ENCODE data around the gene CRKL.

CRKL gene

GRCh38 chr22:20967697-20968211 is 50.5 kb downstream of the CRKL start (continued):
- TF ChIP-seq ZBTB6 (tag by site-specific recombination; IDR thresholded peaks at IDR 0.05) (peak; percentile 98), RBAK (tag by site-specific recombination; IDR thresholded peaks at IDR 0.05) (no peak), ZNF132 (tag by site-specific recombination; IDR thresholded peaks at IDR 0.05; ENCODE audit: borderline replicate concordance) (no peak), GLIS2 (tag by site-specific recombination; IDR thresholded peaks at IDR 0.05) (peak; percentile 50; the same call in 1 of the 2 replicates), ZNF518A (tag by site-specific recombination; conservative IDR thresholded peaks at IDR 0.05; ENCODE audit: low read depth) (no peak), ZNF837 (tag by site-specific recombination; IDR thresholded peaks at IDR 0.05) (no peak), ZBTB1 (tag by site-specific recombination; IDR thresholded peaks at IDR 0.05) (no peak), GLIS1 (tag by site-specific recombination; IDR thresholded peaks at IDR 0.05) (peak; percentile 55), ZNF280C (tag by site-specific recombination; IDR thresholded peaks at IDR 0.05) (no peak), ZFHX2 (tag by site-specific recombination; conservative IDR thresholded peaks at IDR 0.05) (no peak), TRIM28 (IDR thresholded peaks at IDR 0.05; ENCODE audit: borderline replicate concordance, low read length) (no peak), ZIC2 (tag by site-specific recombination; IDR thresholded peaks at IDR 0.05) (peak; percentile 68)

GRCh38 chr22:20968281-20968977 is 51.2 kb downstream of the CRKL start:
- H3K27ac ChIP-seq (ENCODE audit: extremely low read depth, low read depth, low read length): no peak overlapping the region
- H3K36me3 ChIP-seq (ENCODE audit: control insufficient read depth in 2 of 2, insufficient read depth in 1 of 2, low read length in 2 of 2): no peaks in the 10 kb centered on the region
- H3K9me3 ChIP-seq (ENCODE audit: control insufficient read depth, insufficient read depth, low read depth, low read length): no peaks in the 10 kb centered on the region
- H3K4me1 ChIP-seq (ENCODE audit: control insufficient read depth, insufficient read depth, low read length): no peaks in the 10 kb centered on the region
- ChIA-PET CTCF (interaction anchor here (0.6 to 1.9 kb wide), 6 partner anchors 9 to 102 kb away, joined by 3 to 8 read pairs (median 4); partner anchors contain the start of gene LZTR1), POLR2A (interaction anchor here (3.4 kb wide), 1 partner anchor 14 kb away, joined by 19 read pairs; the partner anchor contains the start of gene LZTR1)
- no peak overlapping the region for H3K4me3 ChIP-seq (ENCODE audit: low read depth, low read length)
- TF ChIP-seq ZNF280D (tag by site-specific recombination; IDR thresholded peaks at IDR 0.05): no peak
- TF ChIP-seq ZSCAN18 (tag by site-specific recombination; IDR thresholded peaks at IDR 0.05): no peak
- no peak for TF ChIP-seq ZNF626 (tag by site-specific recombination; IDR thresholded peaks at IDR 0.05)
- no peak for TF ChIP-seq ZNF837 (tag by site-specific recombination; IDR thresholded peaks at IDR 0.05)
- TF ChIP-seq RBAK (tag by site-specific recombination; IDR thresholded peaks at IDR 0.05): no peak
- no peak for TF ChIP-seq ZNF521 (tag by site-specific recombination; IDR thresholded peaks at IDR 0.05)
- no peak for TF ChIP-seq ZNF311 (tag by site-specific recombination; IDR thresholded peaks at IDR 0.05; ENCODE audit: borderline replicate concordance)
- TF ChIP-seq PRDM4 (tag by site-specific recombination; IDR thresholded peaks at IDR 0.05): no peak
- TF ChIP-seq ZNF10 (tag by site-specific recombination; IDR thresholded peaks at IDR 0.05): no peak

Measured in HEK293 (cell line).